H9 (cell line): ENCODE results near the gene MPL. TPM values are rescaled to one million over a fixed set of nuclear protein-coding genes. Genes with fewer than 3 reads are reported as not detected.

ENCODE experiments used
- DNase-seq: peaks from one replicate; pipeline ENCODE4 v3.0.0-alpha.2; 2017
- H2AFZ ChIP-seq: one replicate; pipeline ENCODE4 v1.6.1; 2013; ENCODE audit warnings: mild to moderate bottlenecking, low read length, control low read depth, moderate library complexity
- H2AK5ac ChIP-seq: 2 replicates; pipeline ENCODE4 v1.6.1; 2013; ENCODE audit warnings: low read length, control low read depth, mixed read lengths; ENCODE audit not compliant: insufficient read length
- H2BK120ac ChIP-seq: one replicate; pipeline ENCODE4 v1.6.1; 2013; ENCODE audit warnings: low read depth, mild to moderate bottlenecking, low read length, control low read depth, inconsistent platforms; ENCODE audit not compliant: poor library complexity, severe bottlenecking
- H2BK12ac ChIP-seq: 2 replicates; pipeline ENCODE4 v1.6.1; 2013; ENCODE audit warnings: low read length, control low read depth, mixed read lengths, low read depth; ENCODE audit not compliant: insufficient read length
- H2BK15ac ChIP-seq: 2 replicates; pipeline ENCODE4 v1.6.1; 2013; ENCODE audit warnings: low read depth, low read length, control low read depth
- H2BK20ac ChIP-seq: one replicate; pipeline ENCODE4 v1.6.1; 2013; ENCODE audit warnings: low read depth, mild to moderate bottlenecking, low read length, control low read depth, inconsistent platforms; ENCODE audit not compliant: poor library complexity, severe bottlenecking
- H2BK5ac ChIP-seq: 2 replicates; pipeline ENCODE4 v1.6.1; 2013; ENCODE audit warnings: low read length, control low read depth, mixed read lengths; ENCODE audit not compliant: insufficient read length
- H3K14ac ChIP-seq: 2 replicates; pipeline ENCODE4 v1.6.1; 2013; ENCODE audit warnings: low read length, control low read depth; ENCODE audit not compliant: insufficient read depth
- H3K18ac ChIP-seq: 2 replicates; pipeline ENCODE4 v1.6.1; 2013; ENCODE audit warnings: low read depth, mild to moderate bottlenecking, mixed read lengths, low read length, control low read depth; ENCODE audit not compliant: insufficient read length
- H3K23ac ChIP-seq: 2 replicates; pipeline ENCODE4 v1.6.1; 2013; ENCODE audit warnings: low read length, control low read depth, mixed read lengths, low read depth; ENCODE audit not compliant: insufficient read length
- H3K23me2 ChIP-seq: 2 replicates; pipeline ENCODE4 v1.6.1; 2013; ENCODE audit warnings: low read depth, mild to moderate bottlenecking, mixed read lengths, low read length, control low read depth; ENCODE audit not compliant: insufficient read length, poor library complexity, severe bottlenecking
- H3K27ac ChIP-seq: 2 replicates; pipeline ENCODE4 v1.5.1; 2013; ENCODE audit warnings: low read length, control low read depth, mixed read lengths, low read depth; ENCODE audit not compliant: insufficient read length
- H3K27me3 ChIP-seq: 2 replicates; pipeline ENCODE4 v1.6.1; 2013; ENCODE audit warnings: low read length, control low read depth, inconsistent platforms; ENCODE audit not compliant: insufficient read depth
- H3K4ac ChIP-seq: 2 replicates; pipeline ENCODE4 v1.6.1; 2013; ENCODE audit warnings: low read depth, mild to moderate bottlenecking, control low read depth, inconsistent platforms, low read length, moderate library complexity
- H3K4me1 ChIP-seq: 2 replicates; pipeline ENCODE4 v1.6.1; 2013; ENCODE audit warnings: low read length, control low read depth, inconsistent platforms; ENCODE audit not compliant: insufficient read depth
- H3K4me2 ChIP-seq: 2 replicates; pipeline ENCODE4 v1.6.1; 2013; ENCODE audit warnings: low read length, control low read depth, mixed read lengths; ENCODE audit not compliant: insufficient read length, insufficient read depth
- H3K56ac ChIP-seq: 2 replicates; pipeline ENCODE4 v1.6.1; 2013; ENCODE audit warnings: low read depth, mild to moderate bottlenecking, mixed read lengths, low read length, control low read depth; ENCODE audit not compliant: insufficient read length
- H3K79me1 ChIP-seq: 2 replicates; pipeline ENCODE4 v1.6.1; 2013; ENCODE audit warnings: low read depth, mild to moderate bottlenecking, moderate library complexity, low read length, control low read depth, inconsistent platforms; ENCODE audit not compliant: insufficient read depth, poor library complexity, severe bottlenecking
- H3K79me2 ChIP-seq: 2 replicates; pipeline ENCODE4 v1.6.1; 2013; ENCODE audit warnings: low read length, control low read depth, inconsistent platforms; ENCODE audit not compliant: insufficient read depth
- H3K9ac ChIP-seq: 2 replicates; pipeline ENCODE4 v1.6.1; 2013; ENCODE audit warnings: low read length, control low read depth, mixed read lengths; ENCODE audit not compliant: insufficient read length; ENCODE audit errors: extremely low read depth
- H3K9me3 ChIP-seq: one replicate; pipeline ENCODE4 v1.6.1; 2013; ENCODE audit warnings: low read depth, low read length, inconsistent platforms; ENCODE audit not compliant: control insufficient read depth
- H3T11ph ChIP-seq: one replicate; pipeline ENCODE4 v1.6.1; 2013; ENCODE audit warnings: mild to moderate bottlenecking, low read length, control low read depth, inconsistent platforms
- H4K20me1 ChIP-seq: one replicate; pipeline ENCODE4 v1.6.1; 2013; ENCODE audit not compliant: control insufficient read depth, insufficient read length, insufficient read depth
- H4K5ac ChIP-seq: 2 replicates; pipeline ENCODE4 v1.6.1; 2013; ENCODE audit warnings: low read depth, mild to moderate bottlenecking, mixed read lengths, low read length, control low read depth; ENCODE audit not compliant: insufficient read length
- H4K8ac ChIP-seq: replicated peaks from 2 replicates; pipeline ENCODE4 v1.6.1; 2013; ENCODE audit warnings: low read length, control low read depth, mixed read lengths, low read depth; ENCODE audit not compliant: insufficient read length
- H4K91ac ChIP-seq: 2 replicates; pipeline ENCODE4 v1.6.1; 2013; ENCODE audit warnings: low read depth, mild to moderate bottlenecking, moderate library complexity, mixed read lengths, low read length, control low read depth; ENCODE audit not compliant: insufficient read length
- H3K27ac Mint-ChIP-seq, 3 experiments: 2 replicates in 2 of 3; 3 replicates in 1 of 3; pipeline ENCODE4 v1.8.0; 2020 to 2021; ENCODE audit warnings: mixed read lengths in 3 of 3, mild to moderate bottlenecking in 1 of 3, moderate library complexity in 1 of 3
- H3K27me3 Mint-ChIP-seq: 2 replicates; pipeline ENCODE4 v1.8.0; 2021; ENCODE audit warnings: low read depth, mild to moderate bottlenecking, moderate library complexity, mixed read lengths
- H3K36me3 Mint-ChIP-seq, 3 experiments: 2 replicates in 2 of 3; 3 replicates in 1 of 3; pipeline ENCODE4 v1.8.0; 2020 to 2021; ENCODE audit warnings: low read depth in 3 of 3, mixed read lengths in 3 of 3; ENCODE audit not compliant: insufficient read depth in 1 of 3
- H3K4me1 Mint-ChIP-seq, 2 experiments: 2 replicates each; pipeline ENCODE4 v1.8.0; 2020; ENCODE audit warnings: mixed read lengths in 2 of 2
- H3K4me3 Mint-ChIP-seq, 2 experiments: 2 replicates in 1 of 2; 3 replicates in 1 of 2; pipeline ENCODE4 v1.8.0; 2020 to 2021; ENCODE audit warnings: mild to moderate bottlenecking in 2 of 2, mixed read lengths in 2 of 2, moderate library complexity in 1 of 2
- H3K9me3 Mint-ChIP-seq, 2 experiments: 2 replicates in 1 of 2; 3 replicates in 1 of 2; pipeline ENCODE4 v1.8.0; 2020; ENCODE audit warnings: mild to moderate bottlenecking in 2 of 2, mixed read lengths in 2 of 2, moderate library complexity in 1 of 2
- CTCF ChIP-seq: fragments of 200-600 bp; sonication (generic); conservative IDR thresholded peaks from 3 replicates; pipeline ENCODE4 v1.8.0; 2021; ENCODE audit warnings: antibody characterized with exemption, mild to moderate bottlenecking
- WGBS: extraction: QIAGEN DNeasy Blood & Tissue Kit; methylation state at CpG from one replicate; pipeline ENCODE4 v1.1.7; 2013; ENCODE audit warnings: missing lambda C conversion rate, low lambda C conversion rate, mixed read lengths; ENCODE audit not compliant: insufficient read length; ENCODE audit errors: extremely low coverage; 5-methylcytosine and 5-hydroxymethylcytosine counted together
- total RNA-seq: library from RNA; stranded (reverse); gene quantifications from 2 replicates; pipeline ENCODE4 v1.2.1, GENCODE V29; 2021

The MPL gene
- total RNA-seq, 1 experiment from 2014 or later: not detected

GRCh38 chr1:43352881-43353280 lies 15.3 kb downstream of the MPL start:
- H3K23ac ChIP-seq: no peak overlapping the region
- no peak overlapping the region for H2BK15ac ChIP-seq
- no peak overlapping the region for H3T11ph ChIP-seq
- no peak overlapping the region for H3K4me2 ChIP-seq
- Mint-ChIP-seq H3K4me1 (peaks cover 18 to 29% of the 10 kb centered on the region in 2 experiments), H3K27me3 (peaks cover 5% of the 10 kb centered on the region), H3K27ac (peak overlapping the region in 2 of 3 experiments; percentile 1 to 53; a peak in 2 of 7 replicates), H3K36me3 (peaks cover 2 to 12% (median 2%) of the 10 kb centered on the region in 3 experiments; a peak in 3 of 7 replicates), H3K4me3 (no peak overlapping the region), H3K9me3 (no peaks in the 10 kb centered on the region; a peak in 1 of 5 replicates)
- H3K56ac ChIP-seq: no peak overlapping the region
- H2AFZ ChIP-seq: no peak overlapping the region
- no peak overlapping the region for H4K5ac ChIP-seq
- no peak overlapping the region for H2BK120ac ChIP-seq
- no CpG with 5 or more reads among the region's 3 CpGs for WGBS
- H3K23me2 ChIP-seq: peaks cover 10% of the 10 kb centered on the region
- no peak for TF ChIP-seq CTCF
- no peak overlapping the region for H4K91ac ChIP-seq
- H3K4ac ChIP-seq: no peak overlapping the region
- no peaks in the 10 kb centered on the region for H3K9me3 ChIP-seq
- no peak overlapping the region for H2BK5ac ChIP-seq
- H3K14ac ChIP-seq: no peak overlapping the region
- no peak for DNase-seq
- H3K18ac ChIP-seq: no peak overlapping the region
- H3K27ac ChIP-seq: no peak overlapping the region
- H3K79me2 ChIP-seq: no peaks in the 10 kb centered on the region
- no peaks in the 10 kb centered on the region for H3K79me1 ChIP-seq
- H3K9ac ChIP-seq: no peak overlapping the region
- peaks cover 5% of the 10 kb centered on the region for H3K4me1 ChIP-seq
- peaks cover 3% of the 10 kb centered on the region for H3K27me3 ChIP-seq
- H2AK5ac ChIP-seq: no peak overlapping the region
- no peak overlapping the region for H2BK12ac ChIP-seq
- H2BK20ac ChIP-seq: no peak overlapping the region
- no peaks in the 10 kb centered on the region for H4K20me1 ChIP-seq
- H4K8ac ChIP-seq: no peak overlapping the region
